PFSK-1 (cell line): ENCODE results near the gene BABAM2.

Experiments used
- FOXP2 ChIP-seq: optimal IDR thresholded peaks from 2 replicates; pipeline ENCODE3; 2011; ENCODE audit warnings: borderline replicate concordance, control low read depth, inconsistent platforms; ENCODE audit not compliant: insufficient read depth; ENCODE audit errors: extremely low read length, extremely low read depth
- POLR2AphosphoS5 ChIP-seq: IDR thresholded peaks from 2 replicates; pipeline ENCODE4 v1.6.1; 2012; ENCODE audit warnings: low read depth, mild to moderate bottlenecking, control low read depth, low read length, moderate library complexity
- REST ChIP-seq, 2 experiments: IDR thresholded peaks; 2 replicates each; pipeline versions ENCODE4 v1.6.1 to v1.8.0; 2011 to 2012; ENCODE audit warnings: low read depth in 2 of 2, low read length in 2 of 2, control low read depth in 1 of 2, inconsistent platforms in 1 of 2, mild to moderate bottlenecking in 1 of 2, moderate library complexity in 1 of 2; ENCODE audit not compliant: insufficient read depth in 1 of 2
- SIN3A ChIP-seq: IDR thresholded peaks from 2 replicates; pipeline ENCODE4 v1.6.1; 2012; ENCODE audit warnings: mild to moderate bottlenecking, low read length, moderate library complexity, borderline replicate concordance; ENCODE audit not compliant: insufficient read depth
- TAF1 ChIP-seq: IDR thresholded peaks from 2 replicates; pipeline ENCODE4 v1.6.1; 2012; ENCODE audit warnings: low read length, control low read depth, borderline replicate concordance; ENCODE audit not compliant: insufficient read depth

The BABAM2 gene

GRCh38 chr2:28168376-28168775 lies 277.8 kb downstream of the BABAM2 start:
- no peak for TF ChIP-seq FOXP2
- TF ChIP-seq TAF1: no peak
- TF ChIP-seq REST (IDR thresholded peaks at IDR 0.05; ENCODE audit: insufficient read depth in 1 of 2, low read depth in 2 of 2, low read length in 2 of 2): no peak
- no peak for TF ChIP-seq POLR2AphosphoS5
- no peak for TF ChIP-seq SIN3A

DNA sequence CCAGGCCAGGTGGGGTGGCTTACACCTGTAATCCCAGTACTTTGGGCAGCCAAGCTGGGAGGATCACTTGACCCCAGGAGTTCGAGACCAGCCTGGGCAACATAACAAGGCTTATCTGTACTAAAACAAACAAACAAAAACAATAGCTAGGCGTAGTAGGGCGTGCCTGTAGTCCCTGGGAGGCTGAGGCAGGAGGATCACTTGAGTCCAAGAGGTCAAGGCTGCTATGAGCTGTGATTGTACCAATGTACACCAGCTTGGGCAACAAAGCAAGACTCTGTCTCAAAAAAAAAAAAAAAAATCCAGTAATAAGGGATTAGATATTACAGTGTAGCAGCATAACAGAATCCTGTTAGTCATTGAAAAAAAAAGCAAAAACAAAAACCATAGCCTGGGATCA lies 279.0 kb downstream of the BABAM2 start:
- TF ChIP-seq TAF1 (no peak), SIN3A (no peak), POLR2AphosphoS5 (no peak), REST (IDR thresholded peaks at IDR 0.05; ENCODE audit: insufficient read depth in 1 of 2, low read depth in 2 of 2, low read length in 2 of 2) (no peak), FOXP2 (no peak)

DNA sequence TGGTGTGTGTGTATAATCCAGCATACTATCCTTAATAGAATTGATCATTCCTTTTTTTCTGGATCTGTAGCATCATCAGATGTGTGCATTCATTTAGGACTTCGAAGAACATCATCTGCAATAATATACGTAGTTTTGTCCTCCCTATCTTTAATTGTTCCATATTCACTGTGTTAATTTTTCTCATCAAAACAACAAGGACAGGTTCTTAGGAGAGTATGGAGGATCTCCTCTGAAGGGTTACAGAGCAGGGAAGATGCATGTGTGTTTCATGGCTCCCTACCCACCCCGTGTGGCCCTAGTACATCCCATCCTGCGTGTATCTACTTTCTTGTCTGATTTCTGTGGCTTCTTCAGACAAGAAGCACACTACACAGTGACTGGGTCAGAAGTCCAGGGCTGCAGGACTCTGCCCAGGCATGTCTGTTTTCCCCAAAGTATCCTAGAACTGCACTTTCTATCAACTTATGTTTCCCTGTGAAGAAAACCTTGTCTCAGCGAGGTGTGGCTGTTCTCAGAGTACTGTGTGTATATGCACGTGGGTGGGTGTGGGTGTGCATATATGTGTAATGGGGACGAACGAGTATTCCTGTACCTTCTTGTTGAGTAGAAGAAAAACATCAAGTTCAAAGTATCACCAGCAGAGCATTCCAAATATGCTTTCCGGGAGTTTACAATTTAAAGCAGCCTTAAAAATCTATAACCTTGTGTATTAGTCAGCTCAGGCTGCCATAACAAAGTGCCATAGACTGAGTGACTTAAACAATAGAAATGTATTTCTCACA lies 281.8 kb downstream of the BABAM2 start:
- TF ChIP-seq TAF1: no peak
- TF ChIP-seq REST (IDR thresholded peaks at IDR 0.05; ENCODE audit: insufficient read depth in 1 of 2, low read depth in 2 of 2, low read length in 2 of 2): no peak
- TF ChIP-seq SIN3A: no peak
- TF ChIP-seq FOXP2: no peak
- TF ChIP-seq POLR2AphosphoS5: no peak

DNA sequence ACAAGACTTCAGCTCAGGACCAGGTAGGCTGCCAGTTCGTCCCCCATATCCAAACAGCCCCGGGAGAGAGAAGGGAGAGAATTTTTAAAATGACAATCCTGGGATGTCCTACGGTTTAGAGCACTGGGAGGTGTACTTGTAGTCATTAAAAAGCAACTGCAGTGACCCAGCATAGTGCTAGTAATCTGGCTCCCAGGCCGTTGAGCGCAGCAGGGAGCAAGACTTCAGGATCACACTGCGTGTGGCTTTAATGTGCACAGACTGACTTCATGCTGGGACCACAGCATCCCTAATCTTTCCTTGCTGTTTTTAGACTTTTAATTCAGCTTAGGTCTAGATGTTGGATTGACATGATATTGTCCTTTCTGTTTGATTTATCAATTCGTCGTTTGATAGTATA lies 282.8 kb downstream of the BABAM2 start:
- no peak for TF ChIP-seq TAF1
- no peak for TF ChIP-seq POLR2AphosphoS5
- no peak for TF ChIP-seq REST (IDR thresholded peaks at IDR 0.05; ENCODE audit: insufficient read depth in 1 of 2, low read depth in 2 of 2, low read length in 2 of 2)
- no peak for TF ChIP-seq SIN3A
- no peak for TF ChIP-seq FOXP2

DNA sequence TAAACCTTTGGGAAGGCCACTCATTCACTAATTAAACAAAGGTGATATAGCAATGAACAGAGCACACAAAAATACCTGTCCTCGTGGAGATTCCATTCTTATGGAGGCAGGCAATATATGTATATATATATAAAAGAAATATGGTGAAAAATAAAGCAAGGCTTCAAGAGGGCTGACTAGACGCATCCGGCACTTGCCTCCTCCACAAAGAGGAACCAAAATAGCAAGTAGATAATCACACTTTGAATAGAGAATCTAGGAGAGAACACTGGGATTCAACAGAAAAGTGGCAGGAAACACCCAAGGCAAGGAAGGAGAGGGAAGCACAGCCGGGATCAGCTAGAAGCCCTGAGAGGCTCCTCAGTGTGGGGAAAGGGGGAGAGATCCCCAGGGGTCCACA lies 283.7 kb downstream of the BABAM2 start:
- TF ChIP-seq POLR2AphosphoS5 (no peak), SIN3A (no peak), TAF1 (no peak), REST (IDR thresholded peaks at IDR 0.05; ENCODE audit: insufficient read depth in 1 of 2, low read depth in 2 of 2, low read length in 2 of 2) (no peak), FOXP2 (no peak)
